Measurements from ENCODE around the gene C10orf67.
"Not testable (repeated sequence)": the region's sequence is repeated elsewhere in the genome, so short reads cannot be mapped to it uniquely, and the experiment has no call there.

Gene C10orf67

DNA sequence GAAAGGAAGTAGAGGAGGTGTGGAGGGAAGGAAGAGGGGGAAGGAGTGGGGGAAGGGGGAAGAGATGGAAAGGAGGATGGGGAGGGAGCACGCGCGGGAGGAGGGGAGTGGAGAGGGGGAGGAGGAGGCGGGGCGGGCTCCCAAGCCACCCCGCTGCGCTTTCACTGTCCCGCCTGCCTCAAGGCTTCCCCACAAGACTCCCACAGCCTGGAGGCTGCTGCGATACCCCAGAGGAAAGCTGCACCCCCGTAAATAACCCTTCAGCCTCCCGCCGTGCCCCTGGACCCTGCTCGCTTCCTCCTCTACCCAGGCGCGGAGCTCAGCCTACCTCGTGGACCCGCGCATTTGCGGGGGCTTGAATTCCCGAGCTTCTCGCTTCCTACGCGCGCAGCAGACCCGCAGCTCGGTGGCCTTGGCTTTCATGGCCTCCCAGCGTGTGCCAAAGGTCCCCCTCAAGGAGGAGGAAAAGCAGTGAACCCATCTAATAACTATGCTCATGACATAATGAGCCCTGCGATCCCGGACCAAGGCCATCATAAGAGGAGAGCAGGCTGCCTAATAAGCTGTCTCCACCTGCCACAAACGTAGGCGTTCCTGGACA lies at the start of gene C10orf67:
Gene C10orf67 (minus strand): TSS at position 557 of the 601 bp plus-strand sequence. CDS start 23 bp downstream, at position 534.
- no peaks in the 10 kb centered on the region for H3K9me3 ChIP-seq
- H3K4me1 ChIP-seq (ENCODE audit: control insufficient read depth in 1 of 2, insufficient read depth in 1 of 2, low read depth in 1 of 2, low read length in 1 of 2), result peaks cover 4 to 5% of the 10 kb centered on the region in 2 experiments
- no peak within 1 kb of the TSS for H3K27ac ChIP-seq
- TF ChIP-seq, protein P1, sequence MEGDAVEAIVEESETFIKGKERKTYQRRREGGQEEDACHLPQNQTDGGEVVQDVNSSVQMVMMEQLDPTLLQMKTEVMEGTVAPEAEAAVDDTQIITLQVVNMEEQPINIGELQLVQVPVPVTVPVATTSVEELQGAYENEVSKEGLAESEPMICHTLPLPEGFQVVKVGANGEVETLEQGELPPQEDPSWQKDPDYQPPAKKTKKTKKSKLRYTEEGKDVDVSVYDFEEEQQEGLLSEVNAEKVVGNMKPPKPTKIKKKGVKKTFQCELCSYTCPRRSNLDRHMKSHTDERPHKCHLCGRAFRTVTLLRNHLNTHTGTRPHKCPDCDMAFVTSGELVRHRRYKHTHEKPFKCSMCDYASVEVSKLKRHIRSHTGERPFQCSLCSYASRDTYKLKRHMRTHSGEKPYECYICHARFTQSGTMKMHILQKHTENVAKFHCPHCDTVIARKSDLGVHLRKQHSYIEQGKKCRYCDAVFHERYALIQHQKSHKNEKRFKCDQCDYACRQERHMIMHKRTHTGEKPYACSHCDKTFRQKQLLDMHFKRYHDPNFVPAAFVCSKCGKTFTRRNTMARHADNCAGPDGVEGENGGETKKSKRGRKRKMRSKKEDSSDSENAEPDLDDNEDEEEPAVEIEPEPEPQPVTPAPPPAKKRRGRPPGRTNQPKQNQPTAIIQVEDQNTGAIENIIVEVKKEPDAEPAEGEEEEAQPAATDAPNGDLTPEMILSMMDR (IDR thresholded peaks at IDR 0.05), result no peak
- peak within 1 kb of the TSS in 1 of 2 experiments; percentile 15 for H3K4me3 ChIP-seq (ENCODE audit: low read depth in 1 of 2, low read length in 1 of 2)
- H3K36me3 ChIP-seq, result no peaks in the 10 kb centered on the region
- H3K27me3 ChIP-seq, result peaks cover 91% of the 10 kb centered on the region

DNA sequence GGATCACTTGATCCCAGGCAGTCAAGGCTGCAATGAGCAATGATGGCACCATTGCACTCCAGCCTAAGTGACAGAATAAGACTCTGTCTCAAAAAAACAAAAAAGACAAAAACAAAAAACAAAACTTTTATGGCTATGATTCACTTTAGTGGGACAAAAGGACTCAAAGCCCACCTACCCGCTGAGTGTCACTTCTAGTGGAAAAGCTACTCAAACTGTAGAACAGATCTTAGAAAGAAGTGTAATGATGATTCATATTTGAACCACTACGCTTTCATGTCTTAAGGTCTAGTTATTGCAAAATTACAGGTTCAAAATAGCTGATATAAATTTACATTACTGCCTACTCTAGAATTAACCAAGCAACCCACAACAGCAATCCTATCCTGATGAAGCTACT lies 47.2 kb upstream of the C10orf67 start:
- TF ChIP-seq, protein P1 (IDR thresholded peaks at IDR 0.05), result no peak
- Histone ChIP-seq H3K9me3 (no peaks in the 10 kb centered on the region), H3K36me3 (no peaks in the 10 kb centered on the region), H3K27me3 (no peaks in the 10 kb centered on the region), H3K4me1 (ENCODE audit: control insufficient read depth in 1 of 2, insufficient read depth in 1 of 2, low read depth in 1 of 2, low read length in 1 of 2) (no peaks in the 10 kb centered on the region), H3K27ac (no peak overlapping the region), H3K4me3 (ENCODE audit: low read depth in 1 of 2, low read length in 1 of 2) (no peak overlapping the region)

DNA sequence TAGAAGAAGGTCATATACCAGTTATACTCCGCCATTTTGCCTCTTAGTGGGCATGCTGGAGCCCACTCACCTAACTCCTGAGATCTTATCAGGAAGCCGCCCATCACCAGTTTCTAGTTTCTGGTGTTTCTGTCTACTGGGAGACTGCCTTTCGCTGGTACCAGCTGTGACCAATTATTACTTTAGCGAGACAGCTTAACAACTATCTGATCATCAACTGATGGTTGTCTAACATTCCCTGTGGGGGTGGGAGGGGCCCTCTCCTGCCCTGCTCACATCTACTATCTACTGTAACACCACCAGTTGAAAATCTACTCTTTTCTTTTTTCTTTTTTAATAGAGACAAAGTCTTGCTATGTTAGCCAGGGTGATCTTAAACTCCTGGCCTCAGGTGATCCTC lies 46.2 kb upstream of the C10orf67 start:
- Histone ChIP-seq H3K4me1 (ENCODE audit: control insufficient read depth in 1 of 2, insufficient read depth in 1 of 2, low read depth in 1 of 2, low read length in 1 of 2) (no peaks in the 10 kb centered on the region), H3K36me3 (no peaks in the 10 kb centered on the region), H3K4me3 (ENCODE audit: low read depth in 1 of 2, low read length in 1 of 2) (no peak overlapping the region), H3K27ac (no peak overlapping the region), H3K9me3 (no peaks in the 10 kb centered on the region), H3K27me3 (no peaks in the 10 kb centered on the region)
- TF ChIP-seq, protein P1 (IDR thresholded peaks at IDR 0.05), result no peak

- not testable (repeated sequence) for H3K27ac ChIP-seq; H3K27me3 ChIP-seq; H3K36me3 ChIP-seq; H3K9me3 ChIP-seq; H3K4me3 ChIP-seq (ENCODE audit: low read depth in 1 of 2, low read length in 1 of 2); H3K4me1 ChIP-seq (ENCODE audit: control insufficient read depth in 1 of 2, insufficient read depth in 1 of 2, low read depth in 1 of 2, low read length in 1 of 2)
These were observed 45.8 kb upstream of the C10orf67 start for GRCh38 chr10:23390408-23390807.

DNA sequence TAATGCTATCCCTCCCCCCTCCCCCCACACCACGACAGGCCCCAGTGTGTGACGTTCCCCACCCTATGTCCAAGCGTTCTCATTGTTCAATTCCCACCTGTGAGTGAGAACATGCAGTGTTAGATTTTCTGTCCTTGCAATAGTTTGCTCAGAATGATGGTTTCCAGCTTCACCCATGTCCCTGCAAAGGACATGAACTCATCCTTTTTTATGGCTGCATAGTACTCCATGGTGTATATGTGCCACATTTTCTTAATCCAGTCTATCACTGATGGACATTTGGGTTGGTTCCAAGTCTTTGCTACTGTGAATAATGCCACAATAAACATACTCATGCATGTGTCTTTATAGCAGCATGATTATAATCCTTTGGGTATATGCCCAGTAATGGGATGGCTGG lies 42.9 kb upstream of the C10orf67 start:
- H3K4me1 ChIP-seq (ENCODE audit: control insufficient read depth in 1 of 2, insufficient read depth in 1 of 2, low read depth in 1 of 2, low read length in 1 of 2); H3K36me3 ChIP-seq; H3K27me3 ChIP-seq; H3K27ac ChIP-seq; H3K9me3 ChIP-seq; H3K4me3 ChIP-seq (ENCODE audit: low read depth in 1 of 2, low read length in 1 of 2): not testable (repeated sequence)

DNA sequence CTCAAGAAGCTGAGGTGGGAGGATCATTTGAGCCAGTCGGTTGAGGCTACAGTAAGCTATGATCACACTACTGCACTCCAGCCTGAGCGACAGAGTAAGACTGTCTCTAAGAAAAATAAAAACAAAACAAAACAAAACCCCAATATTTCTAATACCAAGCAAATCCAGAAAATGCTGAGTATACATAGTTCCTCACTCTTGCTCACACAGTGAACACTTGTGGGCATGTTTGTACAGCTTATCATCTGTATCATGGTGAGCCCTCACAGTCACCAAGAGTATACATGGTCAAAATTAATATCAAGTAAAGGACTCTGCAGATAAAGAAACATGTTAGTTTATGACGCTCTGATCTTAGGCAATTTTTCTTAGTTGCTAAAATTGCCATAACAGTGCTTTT lies 41.5 kb upstream of the C10orf67 start:
- no peak overlapping the region for H3K4me3 ChIP-seq (ENCODE audit: low read depth in 1 of 2, low read length in 1 of 2)
- TF ChIP-seq, protein P1 (IDR thresholded peaks at IDR 0.05), result no peak
- no peaks in the 10 kb centered on the region for H3K36me3 ChIP-seq
- H3K27ac ChIP-seq, result no peak overlapping the region
- H3K27me3 ChIP-seq, result no peaks in the 10 kb centered on the region
- no peaks in the 10 kb centered on the region for H3K4me1 ChIP-seq (ENCODE audit: control insufficient read depth in 1 of 2, insufficient read depth in 1 of 2, low read depth in 1 of 2, low read length in 1 of 2)
- no peaks in the 10 kb centered on the region for H3K9me3 ChIP-seq

Measured in neutrophil (primary cell).